ENCODE data around the gene SLC8A3.

Gene SLC8A3

DNA sequence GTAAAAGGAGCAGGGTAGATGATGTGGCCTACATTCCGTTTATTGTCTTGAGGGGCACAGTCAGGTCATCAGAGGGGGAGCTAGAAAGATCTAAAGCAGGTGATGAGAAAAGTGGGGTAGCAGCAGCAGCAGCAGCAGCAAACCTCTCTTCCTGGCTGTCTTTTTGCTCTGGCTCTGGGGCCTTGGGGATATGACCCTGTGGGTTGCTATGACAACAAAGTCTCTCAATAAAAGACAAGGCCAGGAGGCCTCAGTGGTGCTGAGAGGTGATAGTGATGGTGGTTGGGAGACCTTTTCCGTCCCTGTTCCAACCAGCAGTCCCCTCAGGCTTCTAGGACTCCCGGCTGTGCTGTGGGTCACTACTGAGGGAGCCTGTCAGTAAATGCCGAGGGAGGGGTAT, 138.6 kb downstream of the SLC8A3 start:
- no peak overlapping the region for H3K9ac ChIP-seq (ENCODE audit: low read depth, low read length, poor library complexity)
- H2AK5ac ChIP-seq (ENCODE audit: low read depth, low read length): no peak overlapping the region
- H2BK12ac ChIP-seq (ENCODE audit: low read length): no peak overlapping the region
- H3K27ac ChIP-seq (replicated peaks; ENCODE audit: low read length): no peak overlapping the region
- no peak overlapping the region for H4K91ac ChIP-seq (ENCODE audit: low read depth, low read length, poor library complexity)
- no peak overlapping the region for H2BK120ac ChIP-seq (ENCODE audit: low read depth, low read length)
- H3K4me3 ChIP-seq (ENCODE audit: low read length in 2 of 2): no peak overlapping the region
- H2BK15ac ChIP-seq (ENCODE audit: low read length): no peak overlapping the region
- no peak for DNase-seq (ENCODE audit: low spot score)
- H2BK5ac ChIP-seq (ENCODE audit: low read length): no peak overlapping the region
- H3K14ac ChIP-seq (ENCODE audit: low read length): no peak overlapping the region
- no peak overlapping the region for H3K4me2 ChIP-seq (ENCODE audit: insufficient read depth, low read length, poor library complexity, severe bottlenecking)
- H3K36me3 ChIP-seq (replicated peaks in 1 of 2; ENCODE audit: control insufficient read depth in 2 of 2, insufficient read depth in 2 of 2, low read length in 2 of 2): no peaks in the 10 kb centered on the region
- H3K79me1 ChIP-seq (ENCODE audit: low read depth, low read length): no peaks in the 10 kb centered on the region
- H3K23ac ChIP-seq (ENCODE audit: low read depth, low read length, poor library complexity): no peak overlapping the region
- peaks cover 0 to 6% (median 0%) of the 10 kb centered on the region in 3 experiments for H3K27me3 ChIP-seq (ENCODE audit: control insufficient read depth in 3 of 3, insufficient read depth in 3 of 3, low read depth in 1 of 3, low read length in 3 of 3)
- H4K8ac ChIP-seq (ENCODE audit: low read depth, low read length): no peak overlapping the region
- no peaks in the 10 kb centered on the region for H3K9me3 ChIP-seq (replicated peaks in 1 of 2; ENCODE audit: control insufficient read depth in 2 of 2, insufficient read depth in 1 of 2, low read depth in 1 of 2, low read length in 2 of 2)
- no peak overlapping the region for H3K18ac ChIP-seq (ENCODE audit: low read length)
- peaks cover 2 to 13% of the 10 kb centered on the region in 2 donors for H3K4me1 ChIP-seq (ENCODE audit: control insufficient read depth in 2 of 2, insufficient read depth in 1 of 2, low read depth in 1 of 2, low read length in 2 of 2)
- WGBS, 2 donors (ENCODE audit: extremely low coverage in 2 of 2, insufficient read length in 2 of 2, insufficient replicate concordance in 1 of 2): no CpG with 5 or more reads among the region's 4 CpGs
- H3K4ac ChIP-seq (ENCODE audit: low read length): no peak overlapping the region
- no peak overlapping the region for H2AFZ ChIP-seq (ENCODE audit: low read length)

DNA sequence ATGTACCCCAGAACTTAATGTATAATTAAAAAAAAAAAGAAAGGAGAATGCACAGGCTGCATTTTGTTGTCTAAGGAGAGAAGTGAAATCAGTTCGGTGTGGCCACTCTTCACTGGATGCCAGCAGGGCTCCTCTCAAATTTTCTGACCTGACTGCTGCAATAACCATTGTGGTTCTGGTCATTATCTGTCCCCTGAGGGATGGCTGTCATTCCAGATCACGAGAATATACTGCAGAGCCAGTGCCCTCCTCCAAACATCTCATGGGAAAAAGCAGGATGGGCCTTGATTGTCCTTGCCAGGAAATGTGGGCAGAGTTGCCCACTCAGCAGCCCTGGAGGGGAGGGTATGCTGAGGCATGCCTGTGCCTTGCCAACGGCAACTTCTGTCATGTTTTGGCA, 139.1 kb downstream of the SLC8A3 start:
- Histone ChIP-seq H3K9ac (ENCODE audit: low read depth, low read length, poor library complexity) (no peak overlapping the region), H2BK5ac (ENCODE audit: low read length) (no peak overlapping the region), H2BK12ac (ENCODE audit: low read length) (peak overlapping the region; percentile 67), H4K91ac (ENCODE audit: low read depth, low read length, poor library complexity) (no peak overlapping the region), H3K27me3 (ENCODE audit: control insufficient read depth in 3 of 3, insufficient read depth in 3 of 3, low read depth in 1 of 3, low read length in 3 of 3) (peaks cover 0 to 11% (median 0%) of the 10 kb centered on the region in 3 experiments), H2BK120ac (ENCODE audit: low read depth, low read length) (no peak overlapping the region), H3K4me1 (ENCODE audit: control insufficient read depth in 2 of 2, insufficient read depth in 1 of 2, low read depth in 1 of 2, low read length in 2 of 2) (peaks cover 2 to 13% of the 10 kb centered on the region in 2 donors), H3K4me3 (ENCODE audit: low read length in 2 of 2) (no peak overlapping the region), H2AK5ac (ENCODE audit: low read depth, low read length) (no peak overlapping the region), H2BK15ac (ENCODE audit: low read length) (no peak overlapping the region), H3K14ac (ENCODE audit: low read length) (no peak overlapping the region), H3K4me2 (ENCODE audit: insufficient read depth, low read length, poor library complexity, severe bottlenecking) (no peak overlapping the region), H3K27ac (replicated peaks; ENCODE audit: low read length) (no peak overlapping the region), H2AFZ (ENCODE audit: low read length) (no peak overlapping the region), H3K36me3 (replicated peaks in 1 of 2; ENCODE audit: control insufficient read depth in 2 of 2, insufficient read depth in 2 of 2, low read length in 2 of 2) (no peaks in the 10 kb centered on the region), H3K18ac (ENCODE audit: low read length) (no peak overlapping the region), H3K4ac (ENCODE audit: low read length) (no peak overlapping the region), H4K8ac (ENCODE audit: low read depth, low read length) (no peak overlapping the region), H3K79me1 (ENCODE audit: low read depth, low read length) (no peaks in the 10 kb centered on the region), H3K9me3 (replicated peaks in 1 of 2; ENCODE audit: control insufficient read depth in 2 of 2, insufficient read depth in 1 of 2, low read depth in 1 of 2, low read length in 2 of 2) (no peaks in the 10 kb centered on the region), H3K23ac (ENCODE audit: low read depth, low read length, poor library complexity) (no peak overlapping the region)
- no peak for DNase-seq (ENCODE audit: low spot score)
- WGBS, 2 donors (ENCODE audit: extremely low coverage in 2 of 2, insufficient read length in 2 of 2, insufficient replicate concordance in 1 of 2): no CpG with 5 or more reads among the region's 3 CpGs

DNA sequence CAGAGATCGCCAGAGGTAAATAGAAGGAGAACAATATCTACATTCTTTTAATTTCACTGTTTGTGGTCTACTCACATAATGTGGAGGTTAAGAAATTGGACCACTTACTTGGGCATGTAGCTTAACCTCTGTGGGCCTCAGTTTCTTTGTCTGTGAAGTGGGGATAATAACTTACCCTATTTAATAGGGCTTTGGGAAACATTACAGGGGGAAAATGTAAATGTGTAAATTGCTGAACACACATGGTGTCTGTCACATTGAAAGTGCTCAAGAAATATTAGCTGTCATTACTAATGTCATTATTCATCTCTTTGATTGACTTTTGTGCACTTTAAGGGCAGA, 140.5 kb downstream of the SLC8A3 start:
- Histone ChIP-seq H2AK5ac (ENCODE audit: low read depth, low read length) (no peak overlapping the region), H3K36me3 (replicated peaks in 1 of 2; ENCODE audit: control insufficient read depth in 2 of 2, insufficient read depth in 2 of 2, low read length in 2 of 2) (no peaks in the 10 kb centered on the region), H2BK15ac (ENCODE audit: low read length) (no peak overlapping the region), H3K27ac (replicated peaks; ENCODE audit: low read length) (no peak overlapping the region), H3K9me3 (replicated peaks in 1 of 2; ENCODE audit: control insufficient read depth in 2 of 2, insufficient read depth in 1 of 2, low read depth in 1 of 2, low read length in 2 of 2) (no peaks in the 10 kb centered on the region), H2AFZ (ENCODE audit: low read length) (no peak overlapping the region), H4K8ac (ENCODE audit: low read depth, low read length) (no peak overlapping the region), H3K4me2 (ENCODE audit: insufficient read depth, low read length, poor library complexity, severe bottlenecking) (no peak overlapping the region), H3K14ac (ENCODE audit: low read length) (no peak overlapping the region), H2BK5ac (ENCODE audit: low read length) (no peak overlapping the region), H3K4ac (ENCODE audit: low read length) (no peak overlapping the region), H3K9ac (ENCODE audit: low read depth, low read length, poor library complexity) (no peak overlapping the region), H3K79me1 (ENCODE audit: low read depth, low read length) (no peaks in the 10 kb centered on the region), H2BK12ac (ENCODE audit: low read length) (no peak overlapping the region), H3K27me3 (ENCODE audit: control insufficient read depth in 3 of 3, insufficient read depth in 3 of 3, low read depth in 1 of 3, low read length in 3 of 3) (peaks cover 0 to 11% (median 0%) of the 10 kb centered on the region in 3 experiments), H3K4me3 (ENCODE audit: low read length in 2 of 2) (no peak overlapping the region), H3K23ac (ENCODE audit: low read depth, low read length, poor library complexity) (no peak overlapping the region), H2BK120ac (ENCODE audit: low read depth, low read length) (no peak overlapping the region), H4K91ac (ENCODE audit: low read depth, low read length, poor library complexity) (no peak overlapping the region), H3K18ac (ENCODE audit: low read length) (no peak overlapping the region), H3K4me1 (ENCODE audit: control insufficient read depth in 2 of 2, insufficient read depth in 1 of 2, low read depth in 1 of 2, low read length in 2 of 2) (peaks cover 2 to 13% of the 10 kb centered on the region in 2 donors)
- DNase-seq (ENCODE audit: low spot score): no peak
- no CpG with 5 or more reads among the region's 1 CpG for WGBS, 2 donors (ENCODE audit: extremely low coverage in 2 of 2, insufficient read length in 2 of 2, insufficient replicate concordance in 1 of 2)

DNA sequence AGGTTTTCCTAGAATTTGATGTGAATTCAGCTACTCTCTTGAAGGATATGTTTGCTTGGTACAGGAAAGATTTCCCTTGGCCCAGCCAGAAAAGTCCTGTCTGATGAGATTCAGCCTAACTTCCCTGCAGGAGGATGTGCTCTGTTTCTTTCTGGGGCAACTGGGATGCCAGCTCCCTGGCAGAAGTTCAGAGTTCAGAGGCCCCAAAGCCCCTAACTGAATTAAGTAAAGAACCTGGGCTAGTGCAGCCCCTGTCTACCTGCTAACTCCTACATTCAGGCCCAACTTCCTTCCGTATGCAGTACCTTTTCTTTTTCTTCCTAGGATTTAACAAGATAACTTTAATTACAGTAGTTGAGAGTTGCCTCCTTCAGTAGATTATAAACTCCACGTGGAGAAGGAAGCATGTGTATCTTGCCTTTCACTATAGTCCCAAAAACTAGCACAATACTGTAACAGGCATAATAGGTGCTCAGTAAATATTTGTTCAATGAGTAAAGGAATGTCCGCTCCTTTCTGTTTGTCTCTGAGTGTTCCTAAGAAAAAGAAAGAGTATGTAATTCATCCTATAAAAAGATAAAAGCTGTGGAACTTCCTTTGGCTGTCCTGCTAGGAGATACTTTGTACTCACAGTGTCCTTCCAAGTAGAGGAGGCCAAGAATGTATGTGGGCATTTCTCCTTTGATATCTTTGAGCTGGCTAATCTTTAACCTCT, 141.0 kb downstream of the SLC8A3 start:
- H3K23ac ChIP-seq (ENCODE audit: low read depth, low read length, poor library complexity): no peak overlapping the region
- H2BK12ac ChIP-seq (ENCODE audit: low read length): no peak overlapping the region
- H4K91ac ChIP-seq (ENCODE audit: low read depth, low read length, poor library complexity): no peak overlapping the region
- H4K8ac ChIP-seq (ENCODE audit: low read depth, low read length): no peak overlapping the region
- H2BK15ac ChIP-seq (ENCODE audit: low read length): no peak overlapping the region
- no peaks in the 10 kb centered on the region for H3K79me1 ChIP-seq (ENCODE audit: low read depth, low read length)
- no peak overlapping the region for H3K27ac ChIP-seq (replicated peaks; ENCODE audit: low read length)
- H3K14ac ChIP-seq (ENCODE audit: low read length): no peak overlapping the region
- no peak overlapping the region for H3K9ac ChIP-seq (ENCODE audit: low read depth, low read length, poor library complexity)
- H2AFZ ChIP-seq (ENCODE audit: low read length): no peak overlapping the region
- no peak overlapping the region for H2BK120ac ChIP-seq (ENCODE audit: low read depth, low read length)
- peaks cover 0 to 11% (median 0%) of the 10 kb centered on the region in 3 experiments for H3K27me3 ChIP-seq (ENCODE audit: control insufficient read depth in 3 of 3, insufficient read depth in 3 of 3, low read depth in 1 of 3, low read length in 3 of 3)
- H3K9me3 ChIP-seq (replicated peaks in 1 of 2; ENCODE audit: control insufficient read depth in 2 of 2, insufficient read depth in 1 of 2, low read depth in 1 of 2, low read length in 2 of 2): no peaks in the 10 kb centered on the region
- H3K4me3 ChIP-seq (ENCODE audit: low read length in 2 of 2): no peak overlapping the region
- H3K36me3 ChIP-seq (replicated peaks in 1 of 2; ENCODE audit: control insufficient read depth in 2 of 2, insufficient read depth in 2 of 2, low read length in 2 of 2): no peaks in the 10 kb centered on the region
- no CpG with 5 or more reads among the region's 3 CpGs for WGBS, 2 donors (ENCODE audit: extremely low coverage in 2 of 2, insufficient read length in 2 of 2, insufficient replicate concordance in 1 of 2)
- no peak overlapping the region for H3K18ac ChIP-seq (ENCODE audit: low read length)
- no peak overlapping the region for H2AK5ac ChIP-seq (ENCODE audit: low read depth, low read length)
- no peak overlapping the region for H2BK5ac ChIP-seq (ENCODE audit: low read length)
- H3K4me2 ChIP-seq (ENCODE audit: insufficient read depth, low read length, poor library complexity, severe bottlenecking): no peak overlapping the region
- DNase-seq (ENCODE audit: low spot score): no peak
- peaks cover 2 to 13% of the 10 kb centered on the region in 2 donors for H3K4me1 ChIP-seq (ENCODE audit: control insufficient read depth in 2 of 2, insufficient read depth in 1 of 2, low read depth in 1 of 2, low read length in 2 of 2)
- H3K4ac ChIP-seq (ENCODE audit: low read length): no peak overlapping the region

Measured in neuronal stem cell (in vitro differentiated cells).